Osteocyte (in vitro differentiated cells): Measurements from ENCODE around the gene APBA1. TPM values are rescaled to one million over a fixed set of nuclear protein-coding genes. Genes with fewer than 3 reads are reported as not detected.

Experiments
- DNase-seq: peaks from one replicate; pipeline ENCODE4 v3.0.0; 2021; ENCODE audit warnings: mixed read lengths; ENCODE audit not compliant: unreplicated experiment; ENCODE audit errors: extremely low spot score
- H3K27ac Mint-ChIP-seq: one replicate; pipeline ENCODE4 v1.8.0; 2021; ENCODE audit warnings: mild to moderate bottlenecking, mixed read lengths; ENCODE audit not compliant: unreplicated experiment
- H3K27me3 Mint-ChIP-seq: one replicate; pipeline ENCODE4 v1.8.0; 2021; ENCODE audit warnings: mixed read lengths; ENCODE audit not compliant: unreplicated experiment
- H3K36me3 Mint-ChIP-seq: one replicate; pipeline ENCODE4 v1.8.0; 2021; ENCODE audit warnings: mixed read lengths; ENCODE audit not compliant: unreplicated experiment
- H3K4me1 Mint-ChIP-seq: one replicate; pipeline ENCODE4 v1.8.0; 2021; ENCODE audit warnings: mixed read lengths; ENCODE audit not compliant: unreplicated experiment
- H3K4me3 Mint-ChIP-seq: one replicate; pipeline ENCODE4 v1.8.0; 2021; ENCODE audit warnings: mild to moderate bottlenecking, moderate library complexity, mixed read lengths; ENCODE audit not compliant: unreplicated experiment
- H3K9me3 Mint-ChIP-seq: one replicate; pipeline ENCODE4 v1.8.0; 2021; ENCODE audit warnings: mixed read lengths; ENCODE audit not compliant: unreplicated experiment
- total RNA-seq: library from RNA; stranded (reverse); gene quantifications from 2 replicates; pipeline ENCODE4 v1.2.1, GENCODE V29; 2021
- TF ChIP-seq, protein P1 (sequence below): fragments of 200-600 bp; sonication (generic); IDR thresholded peaks from 2 replicates; pipeline ENCODE4 v1.5.0; 2021; ENCODE audit warnings: antibody characterized with exemption, mild to moderate bottlenecking, moderate library complexity

The APBA1 gene
- total RNA-seq, 1 donor from 2014 or later: 5.2 TPM

- no peaks in the 10 kb centered on the region for H3K27me3 Mint-ChIP-seq
- H3K9me3 Mint-ChIP-seq: no peaks in the 10 kb centered on the region
- H3K36me3 Mint-ChIP-seq: no peaks in the 10 kb centered on the region
- H3K4me1 Mint-ChIP-seq: no peaks in the 10 kb centered on the region
- H3K4me3 Mint-ChIP-seq: no peak overlapping the region
- H3K27ac Mint-ChIP-seq: no peak overlapping the region
- peak; percentile 25 for DNase-seq
- TF ChIP-seq, protein P1, sequence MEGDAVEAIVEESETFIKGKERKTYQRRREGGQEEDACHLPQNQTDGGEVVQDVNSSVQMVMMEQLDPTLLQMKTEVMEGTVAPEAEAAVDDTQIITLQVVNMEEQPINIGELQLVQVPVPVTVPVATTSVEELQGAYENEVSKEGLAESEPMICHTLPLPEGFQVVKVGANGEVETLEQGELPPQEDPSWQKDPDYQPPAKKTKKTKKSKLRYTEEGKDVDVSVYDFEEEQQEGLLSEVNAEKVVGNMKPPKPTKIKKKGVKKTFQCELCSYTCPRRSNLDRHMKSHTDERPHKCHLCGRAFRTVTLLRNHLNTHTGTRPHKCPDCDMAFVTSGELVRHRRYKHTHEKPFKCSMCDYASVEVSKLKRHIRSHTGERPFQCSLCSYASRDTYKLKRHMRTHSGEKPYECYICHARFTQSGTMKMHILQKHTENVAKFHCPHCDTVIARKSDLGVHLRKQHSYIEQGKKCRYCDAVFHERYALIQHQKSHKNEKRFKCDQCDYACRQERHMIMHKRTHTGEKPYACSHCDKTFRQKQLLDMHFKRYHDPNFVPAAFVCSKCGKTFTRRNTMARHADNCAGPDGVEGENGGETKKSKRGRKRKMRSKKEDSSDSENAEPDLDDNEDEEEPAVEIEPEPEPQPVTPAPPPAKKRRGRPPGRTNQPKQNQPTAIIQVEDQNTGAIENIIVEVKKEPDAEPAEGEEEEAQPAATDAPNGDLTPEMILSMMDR: no peak
Observed at GRCh38 chr9:69461103-69461887, 210.9 kb downstream of the APBA1 start.

GRCh38 chr9:69460012-69460411 lies 212.2 kb downstream of the APBA1 start:
- Mint-ChIP-seq H3K4me1 (no peaks in the 10 kb centered on the region), H3K27me3 (no peaks in the 10 kb centered on the region), H3K4me3 (no peak overlapping the region), H3K9me3 (no peaks in the 10 kb centered on the region), H3K36me3 (no peaks in the 10 kb centered on the region), H3K27ac (no peak overlapping the region)
- DNase-seq: peak; percentile 19
- TF ChIP-seq, protein P1: no peak

DNA sequence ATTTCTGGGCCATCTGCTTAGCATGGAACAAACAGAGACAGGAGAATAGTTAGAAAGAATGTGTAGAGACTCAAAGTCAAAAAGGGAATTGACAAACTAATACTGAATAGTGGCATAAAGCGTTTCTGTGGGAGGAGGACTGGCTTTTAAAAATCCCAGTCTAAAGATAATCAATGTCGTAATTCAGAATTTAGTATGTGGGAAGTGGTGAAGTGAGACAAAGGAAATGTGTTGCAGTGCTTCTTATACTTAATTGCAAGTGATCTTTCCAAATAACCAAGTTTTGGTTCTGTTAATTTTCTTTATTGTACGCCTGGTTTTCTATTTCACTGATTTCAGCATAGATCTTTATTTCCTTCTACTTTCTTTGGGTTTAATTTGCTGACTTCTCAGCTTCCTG lies 214.0 kb downstream of the APBA1 start:
- H3K4me1 Mint-ChIP-seq: no peaks in the 10 kb centered on the region
- no peak overlapping the region for H3K27ac Mint-ChIP-seq
- DNase-seq: no peak
- no peaks in the 10 kb centered on the region for H3K36me3 Mint-ChIP-seq
- no peaks in the 10 kb centered on the region for H3K9me3 Mint-ChIP-seq
- no peak overlapping the region for H3K4me3 Mint-ChIP-seq
- TF ChIP-seq, protein P1: no peak
- no peaks in the 10 kb centered on the region for H3K27me3 Mint-ChIP-seq

GRCh38 chr9:69456201-69456600 lies 216.0 kb downstream of the APBA1 start:
- H3K27ac Mint-ChIP-seq: no peak overlapping the region
- no peaks in the 10 kb centered on the region for H3K36me3 Mint-ChIP-seq
- no peaks in the 10 kb centered on the region for H3K4me1 Mint-ChIP-seq
- H3K27me3 Mint-ChIP-seq: no peaks in the 10 kb centered on the region
- H3K9me3 Mint-ChIP-seq: peaks cover 4% of the 10 kb centered on the region
- TF ChIP-seq, protein P1: no peak
- DNase-seq: peak; percentile 71
- no peak overlapping the region for H3K4me3 Mint-ChIP-seq

GRCh38 chr9:69455311-69455710 lies 216.9 kb downstream of the APBA1 start:
- no peak for DNase-seq
- H3K27me3 Mint-ChIP-seq: no peaks in the 10 kb centered on the region
- H3K9me3 Mint-ChIP-seq: peaks cover 5% of the 10 kb centered on the region
- TF ChIP-seq, protein P1: no peak
- no peak overlapping the region for H3K27ac Mint-ChIP-seq
- H3K36me3 Mint-ChIP-seq: no peaks in the 10 kb centered on the region
- no peaks in the 10 kb centered on the region for H3K4me1 Mint-ChIP-seq
- no peak overlapping the region for H3K4me3 Mint-ChIP-seq
